ENCODE measurements around the gene TMEM232. TPM values are rescaled to one million over a fixed set of nuclear protein-coding genes. Genes with fewer than 3 reads are reported as not detected.

The TMEM232 gene
- total RNA-seq, 4 donors from 2014 or later: 1.9 to 3.6 (median 2.5) TPM

DNA sequence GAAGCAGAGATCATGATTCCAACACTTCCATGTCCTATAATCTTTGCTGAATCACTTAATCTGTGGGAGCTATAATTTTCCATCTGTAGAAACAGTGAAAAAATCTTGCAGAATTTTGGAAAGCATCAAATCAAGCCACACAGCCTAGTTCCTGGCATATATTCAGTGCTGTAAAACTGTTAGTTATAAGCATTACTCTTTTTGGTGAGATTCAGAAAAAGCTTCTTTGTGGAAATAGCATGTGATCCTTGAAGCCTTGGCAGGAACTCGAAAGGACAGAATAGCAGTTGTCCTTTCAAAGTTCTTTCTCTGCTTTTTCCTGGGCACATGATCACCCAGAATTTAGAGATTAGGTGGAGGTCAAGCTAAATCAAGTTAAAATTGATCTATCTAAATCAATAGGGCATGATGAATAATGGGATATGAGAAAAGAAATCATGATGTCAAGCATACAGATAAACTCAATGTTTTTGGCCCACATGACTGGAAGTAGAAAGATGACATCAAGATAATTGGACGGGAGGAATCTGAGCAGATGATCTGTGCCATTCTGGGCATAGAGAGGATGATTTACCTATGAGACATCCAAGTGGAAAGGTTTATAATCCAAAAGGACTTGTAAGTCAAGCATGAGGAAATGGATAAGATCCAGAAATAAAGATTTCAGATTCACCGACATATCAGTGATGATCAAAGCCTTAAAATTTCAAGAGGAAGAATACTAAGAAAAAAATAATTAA is 73.1 kb downstream of the TMEM232 start:
- no peak for DNase-seq (ENCODE audit: low spot score)
- ATAC-seq (ENCODE audit: low FRiP score): no peak
- TF ChIP-seq, protein P1, sequence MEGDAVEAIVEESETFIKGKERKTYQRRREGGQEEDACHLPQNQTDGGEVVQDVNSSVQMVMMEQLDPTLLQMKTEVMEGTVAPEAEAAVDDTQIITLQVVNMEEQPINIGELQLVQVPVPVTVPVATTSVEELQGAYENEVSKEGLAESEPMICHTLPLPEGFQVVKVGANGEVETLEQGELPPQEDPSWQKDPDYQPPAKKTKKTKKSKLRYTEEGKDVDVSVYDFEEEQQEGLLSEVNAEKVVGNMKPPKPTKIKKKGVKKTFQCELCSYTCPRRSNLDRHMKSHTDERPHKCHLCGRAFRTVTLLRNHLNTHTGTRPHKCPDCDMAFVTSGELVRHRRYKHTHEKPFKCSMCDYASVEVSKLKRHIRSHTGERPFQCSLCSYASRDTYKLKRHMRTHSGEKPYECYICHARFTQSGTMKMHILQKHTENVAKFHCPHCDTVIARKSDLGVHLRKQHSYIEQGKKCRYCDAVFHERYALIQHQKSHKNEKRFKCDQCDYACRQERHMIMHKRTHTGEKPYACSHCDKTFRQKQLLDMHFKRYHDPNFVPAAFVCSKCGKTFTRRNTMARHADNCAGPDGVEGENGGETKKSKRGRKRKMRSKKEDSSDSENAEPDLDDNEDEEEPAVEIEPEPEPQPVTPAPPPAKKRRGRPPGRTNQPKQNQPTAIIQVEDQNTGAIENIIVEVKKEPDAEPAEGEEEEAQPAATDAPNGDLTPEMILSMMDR (IDR thresholded peaks at IDR 0.05): no peak

DNA sequence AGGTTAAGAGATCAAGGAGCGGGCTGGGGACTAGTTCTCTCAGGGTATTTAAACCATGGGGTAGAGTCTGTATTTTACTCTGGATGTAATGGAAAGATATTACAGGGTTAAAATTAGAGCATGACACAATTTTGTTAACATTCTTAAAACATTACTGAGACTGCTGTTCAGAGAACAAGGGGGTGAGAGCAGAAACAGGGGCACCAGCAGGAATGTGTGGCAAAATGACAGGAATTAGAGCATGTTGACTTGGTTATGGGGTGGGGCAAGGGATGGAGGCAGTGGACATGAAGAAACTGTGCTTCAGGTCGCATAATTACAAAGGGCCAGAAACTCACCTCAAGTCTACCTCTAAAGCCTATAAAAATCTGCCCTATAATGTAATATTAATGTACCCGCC is 75.0 kb downstream of the TMEM232 start:
- ATAC-seq (ENCODE audit: low FRiP score): no peak
- no peak for DNase-seq (ENCODE audit: low spot score)
- TF ChIP-seq, protein P1 (IDR thresholded peaks at IDR 0.05): no peak

DNA sequence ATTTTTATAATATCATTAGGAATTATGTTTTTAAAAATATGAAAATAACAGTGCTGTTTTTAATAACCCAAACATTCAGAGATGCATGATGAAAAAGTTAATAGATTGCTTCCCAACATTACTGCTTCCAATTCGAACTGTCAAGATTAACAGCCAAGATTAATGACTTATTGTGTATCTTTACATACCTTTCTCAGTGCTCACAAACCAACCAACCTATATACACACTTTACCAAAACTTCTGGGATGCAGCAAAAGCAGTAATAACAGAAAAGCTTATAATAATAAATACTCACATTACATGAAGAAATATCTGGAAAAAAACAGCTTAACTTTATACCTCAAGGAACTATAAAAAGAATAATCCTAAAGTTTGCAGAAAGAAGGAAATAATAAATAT is 82.1 kb downstream of the TMEM232 start:
- ATAC-seq (ENCODE audit: low FRiP score) (no peak), DNase-seq (ENCODE audit: low spot score) (no peak)
- TF ChIP-seq, protein P1 (IDR thresholded peaks at IDR 0.05): no peak

DNA sequence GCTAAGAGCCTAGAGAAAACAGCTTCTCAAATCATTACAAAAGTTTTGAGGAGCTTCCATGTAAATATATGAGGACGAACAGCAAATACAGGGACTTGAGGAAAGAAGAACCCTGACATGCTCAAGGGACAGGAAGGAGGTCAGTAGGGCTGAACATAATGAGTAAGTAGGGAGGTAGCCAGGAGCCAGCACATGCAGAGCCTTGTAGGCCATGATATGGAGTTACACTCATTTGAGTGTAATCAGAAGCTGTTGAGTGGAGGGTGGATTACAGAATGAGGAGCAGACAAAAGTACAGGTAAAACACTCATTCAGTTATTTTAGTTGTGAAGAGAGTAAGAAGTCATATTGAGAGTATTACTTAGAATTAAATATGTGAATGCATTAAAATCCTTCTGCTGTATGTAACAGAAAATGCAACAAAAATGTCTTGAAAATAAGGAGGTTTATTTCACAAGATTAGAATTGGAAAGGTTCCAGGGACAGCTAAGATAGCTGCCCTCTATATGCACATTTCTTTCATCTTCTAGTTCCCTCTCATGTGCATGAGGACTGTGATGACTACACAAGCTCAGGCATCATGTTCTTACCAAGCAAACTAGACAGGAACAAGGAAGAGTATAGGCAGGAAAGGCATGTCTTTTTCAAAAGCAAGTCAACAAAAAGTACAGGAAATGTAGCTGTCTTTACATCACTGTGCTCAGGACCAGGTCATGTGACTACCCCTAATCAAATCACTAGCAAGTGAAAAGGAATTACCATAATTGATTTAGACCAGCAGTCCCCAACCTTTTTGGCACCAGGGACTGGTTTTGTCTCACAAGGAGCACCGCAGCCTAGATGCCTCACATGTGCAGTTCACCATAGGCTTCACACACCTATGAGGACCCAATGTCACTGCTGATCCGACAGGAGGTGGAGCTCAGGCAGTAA is 87.2 kb downstream of the TMEM232 start:
- TF ChIP-seq, protein P1 (IDR thresholded peaks at IDR 0.05): no peak
- no peak for DNase-seq (ENCODE audit: low spot score)
- ATAC-seq (ENCODE audit: low FRiP score): no peak

DNA sequence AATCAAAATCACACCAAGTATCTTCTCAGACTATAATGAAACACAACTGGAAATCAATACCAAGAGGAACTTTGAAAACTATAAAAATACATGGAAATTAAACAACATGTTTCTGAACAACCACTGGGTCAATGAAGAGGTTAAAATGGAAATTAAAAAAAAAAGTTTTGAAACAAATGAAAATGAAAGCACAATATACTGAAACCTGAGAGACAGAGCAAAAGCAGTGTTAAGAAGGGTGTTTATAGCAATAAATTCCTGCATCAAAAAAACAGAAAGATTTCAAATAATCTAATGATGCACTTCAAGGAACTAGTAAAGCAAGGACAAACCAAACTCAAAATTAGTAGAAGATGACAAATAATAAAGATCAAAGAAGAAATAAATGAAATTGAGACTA is 92.0 kb downstream of the TMEM232 start:
- no peak for DNase-seq (ENCODE audit: low spot score)
- TF ChIP-seq, protein P1 (IDR thresholded peaks at IDR 0.05): no peak
- ATAC-seq (ENCODE audit: low FRiP score): no peak

DNA sequence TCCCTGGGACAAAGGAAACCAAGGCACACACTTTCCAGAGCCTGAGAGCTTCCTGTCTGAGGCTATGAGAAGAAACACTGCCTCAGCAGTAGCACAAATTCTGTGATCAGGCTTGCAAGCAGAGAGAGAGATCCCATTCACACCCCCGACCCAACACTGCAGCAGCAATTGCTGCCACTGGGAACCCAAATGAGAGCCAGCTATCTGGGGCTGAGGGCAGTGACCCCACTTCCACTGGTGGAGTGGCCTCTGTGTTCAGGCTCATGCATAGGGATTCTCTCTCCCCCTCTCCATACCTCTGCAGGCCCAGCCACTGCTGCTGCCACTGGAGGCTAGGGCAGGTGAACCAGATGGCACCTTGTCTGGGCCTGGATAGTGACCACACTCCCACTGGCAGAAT is 95.2 kb downstream of the TMEM232 start:
- TF ChIP-seq, protein P1 (IDR thresholded peaks at IDR 0.05): no peak
- DNase-seq (ENCODE audit: low spot score) (no peak), ATAC-seq (ENCODE audit: low FRiP score) (no peak)
